Measurements from ENCODE around the gene GRM7.

GRCh38 chr3:7207928-7208327 lies 347.0 kb downstream of the GRM7 start:
- TF ChIP-seq, protein P1, sequence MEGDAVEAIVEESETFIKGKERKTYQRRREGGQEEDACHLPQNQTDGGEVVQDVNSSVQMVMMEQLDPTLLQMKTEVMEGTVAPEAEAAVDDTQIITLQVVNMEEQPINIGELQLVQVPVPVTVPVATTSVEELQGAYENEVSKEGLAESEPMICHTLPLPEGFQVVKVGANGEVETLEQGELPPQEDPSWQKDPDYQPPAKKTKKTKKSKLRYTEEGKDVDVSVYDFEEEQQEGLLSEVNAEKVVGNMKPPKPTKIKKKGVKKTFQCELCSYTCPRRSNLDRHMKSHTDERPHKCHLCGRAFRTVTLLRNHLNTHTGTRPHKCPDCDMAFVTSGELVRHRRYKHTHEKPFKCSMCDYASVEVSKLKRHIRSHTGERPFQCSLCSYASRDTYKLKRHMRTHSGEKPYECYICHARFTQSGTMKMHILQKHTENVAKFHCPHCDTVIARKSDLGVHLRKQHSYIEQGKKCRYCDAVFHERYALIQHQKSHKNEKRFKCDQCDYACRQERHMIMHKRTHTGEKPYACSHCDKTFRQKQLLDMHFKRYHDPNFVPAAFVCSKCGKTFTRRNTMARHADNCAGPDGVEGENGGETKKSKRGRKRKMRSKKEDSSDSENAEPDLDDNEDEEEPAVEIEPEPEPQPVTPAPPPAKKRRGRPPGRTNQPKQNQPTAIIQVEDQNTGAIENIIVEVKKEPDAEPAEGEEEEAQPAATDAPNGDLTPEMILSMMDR (IDR thresholded peaks at IDR 0.05), result no peak
- no peak for TF ChIP-seq POLR2A (IDR thresholded peaks at IDR 0.05)
